Measurements from ENCODE around the gene TMEM119.
A peak's percentile ranks its signal among the peaks of the same experiment; 100 is the strongest.

TMEM119 gene

GRCh38 chr12:108548954-108549521 is 48.8 kb downstream of the TMEM119 start:
- H3K4me3 Mint-ChIP-seq = no peak overlapping the region
- H3K27me3 Mint-ChIP-seq = no peaks in the 10 kb centered on the region
- H3K4me1 Mint-ChIP-seq (ENCODE audit: low read depth) = peaks cover 48% of the 10 kb centered on the region
- peaks cover 87% of the 10 kb centered on the region for H3K36me3 Mint-ChIP-seq (ENCODE audit: low read depth)
- peak overlapping the region; percentile 53 for H3K27ac Mint-ChIP-seq
- H3K9me3 Mint-ChIP-seq = no peaks in the 10 kb centered on the region
- no peak for DNase-seq

GRCh38 chr12:108547686-108548085 is 50.2 kb downstream of the TMEM119 start:
- H3K9me3 Mint-ChIP-seq = no peaks in the 10 kb centered on the region
- H3K36me3 Mint-ChIP-seq (ENCODE audit: low read depth) = peaks cover 89% of the 10 kb centered on the region
- no peak for DNase-seq
- no peak overlapping the region for H3K4me3 Mint-ChIP-seq
- H3K4me1 Mint-ChIP-seq (ENCODE audit: low read depth) = peaks cover 41% of the 10 kb centered on the region
- H3K27me3 Mint-ChIP-seq = no peaks in the 10 kb centered on the region
- H3K27ac Mint-ChIP-seq = no peak overlapping the region

GRCh38 chr12:108543652-108544051 is 54.2 kb downstream of the TMEM119 start:
- Mint-ChIP-seq H3K4me1 (ENCODE audit: low read depth) (peaks cover 27% of the 10 kb centered on the region), H3K4me3 (no peak overlapping the region), H3K36me3 (ENCODE audit: low read depth) (peaks cover 91% of the 10 kb centered on the region), H3K27ac (peak overlapping the region; percentile 70), H3K27me3 (no peaks in the 10 kb centered on the region), H3K9me3 (no peaks in the 10 kb centered on the region)
- no peak for DNase-seq

GRCh38 chr12:108542320-108542719 is 55.6 kb downstream of the TMEM119 start:
- no peaks in the 10 kb centered on the region for H3K27me3 Mint-ChIP-seq
- DNase-seq = no peak
- H3K27ac Mint-ChIP-seq = no peak overlapping the region
- H3K36me3 Mint-ChIP-seq (ENCODE audit: low read depth) = peaks cover 91% of the 10 kb centered on the region
- peaks cover 27% of the 10 kb centered on the region for H3K4me1 Mint-ChIP-seq (ENCODE audit: low read depth)
- H3K9me3 Mint-ChIP-seq = no peaks in the 10 kb centered on the region
- no peak overlapping the region for H3K4me3 Mint-ChIP-seq

Measured in activated T-cell treated with anti-CD3 and anti-CD28 coated beads, Interleukin-2, amount 50 U/mL, for 24 hours (primary cell).